ENCODE results near the gene MRPL2.
A peak's percentile ranks its signal among the peaks of the same experiment; 100 is the strongest.

The MRPL2 gene

DNA sequence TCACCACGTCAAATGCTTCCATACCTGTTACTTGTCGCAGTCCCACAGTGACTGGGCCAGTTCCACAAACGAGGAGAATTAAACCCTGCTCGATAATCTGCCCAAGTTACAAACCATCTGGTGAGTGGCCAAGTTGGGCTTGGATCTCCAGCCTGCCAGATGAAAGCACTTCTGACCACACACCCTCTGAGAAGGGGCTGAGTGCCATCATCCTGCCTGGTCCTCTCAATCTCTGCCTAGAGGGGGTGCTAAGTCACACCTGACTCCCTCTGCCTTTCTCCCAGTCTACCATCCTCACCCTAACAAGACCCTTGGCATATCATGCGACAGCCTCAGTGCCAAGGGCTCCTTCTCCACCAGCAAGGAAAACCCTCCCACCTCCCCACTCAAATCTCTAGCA, 22.0 kb downstream of the MRPL2 start:
- TF ChIP-seq, protein P1, sequence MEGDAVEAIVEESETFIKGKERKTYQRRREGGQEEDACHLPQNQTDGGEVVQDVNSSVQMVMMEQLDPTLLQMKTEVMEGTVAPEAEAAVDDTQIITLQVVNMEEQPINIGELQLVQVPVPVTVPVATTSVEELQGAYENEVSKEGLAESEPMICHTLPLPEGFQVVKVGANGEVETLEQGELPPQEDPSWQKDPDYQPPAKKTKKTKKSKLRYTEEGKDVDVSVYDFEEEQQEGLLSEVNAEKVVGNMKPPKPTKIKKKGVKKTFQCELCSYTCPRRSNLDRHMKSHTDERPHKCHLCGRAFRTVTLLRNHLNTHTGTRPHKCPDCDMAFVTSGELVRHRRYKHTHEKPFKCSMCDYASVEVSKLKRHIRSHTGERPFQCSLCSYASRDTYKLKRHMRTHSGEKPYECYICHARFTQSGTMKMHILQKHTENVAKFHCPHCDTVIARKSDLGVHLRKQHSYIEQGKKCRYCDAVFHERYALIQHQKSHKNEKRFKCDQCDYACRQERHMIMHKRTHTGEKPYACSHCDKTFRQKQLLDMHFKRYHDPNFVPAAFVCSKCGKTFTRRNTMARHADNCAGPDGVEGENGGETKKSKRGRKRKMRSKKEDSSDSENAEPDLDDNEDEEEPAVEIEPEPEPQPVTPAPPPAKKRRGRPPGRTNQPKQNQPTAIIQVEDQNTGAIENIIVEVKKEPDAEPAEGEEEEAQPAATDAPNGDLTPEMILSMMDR (IDR thresholded peaks at IDR 0.05), result no peak
- TF ChIP-seq ZFX (IDR thresholded peaks at IDR 0.05; ENCODE audit: borderline replicate concordance), result no peak
- no peak overlapping the region for H3K27ac ChIP-seq

DNA sequence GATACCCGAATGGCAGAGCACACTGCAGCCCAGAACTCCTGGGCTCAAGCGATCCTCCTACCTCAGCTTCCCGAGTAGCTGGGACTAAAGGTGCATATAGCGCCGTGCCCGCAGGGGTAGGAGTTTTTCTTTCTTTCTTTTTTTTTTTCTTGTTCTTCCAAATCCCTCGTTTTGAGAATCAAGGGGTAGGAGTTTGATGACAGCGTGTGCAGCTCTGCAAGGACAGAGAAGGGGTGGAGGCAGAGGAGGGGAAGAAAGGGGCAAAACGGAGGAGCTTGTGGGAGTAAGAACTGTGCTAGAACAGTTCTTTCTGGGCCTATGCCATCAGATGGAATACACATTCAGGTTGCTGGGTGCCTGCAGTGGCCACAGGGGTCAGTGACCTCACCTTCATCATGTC, 22.5 kb downstream of the MRPL2 start:
- no peak overlapping the region for H3K27ac ChIP-seq
- no peak for TF ChIP-seq ZFX (IDR thresholded peaks at IDR 0.05; ENCODE audit: borderline replicate concordance)
- TF ChIP-seq, protein P1 (IDR thresholded peaks at IDR 0.05), result no peak

DNA sequence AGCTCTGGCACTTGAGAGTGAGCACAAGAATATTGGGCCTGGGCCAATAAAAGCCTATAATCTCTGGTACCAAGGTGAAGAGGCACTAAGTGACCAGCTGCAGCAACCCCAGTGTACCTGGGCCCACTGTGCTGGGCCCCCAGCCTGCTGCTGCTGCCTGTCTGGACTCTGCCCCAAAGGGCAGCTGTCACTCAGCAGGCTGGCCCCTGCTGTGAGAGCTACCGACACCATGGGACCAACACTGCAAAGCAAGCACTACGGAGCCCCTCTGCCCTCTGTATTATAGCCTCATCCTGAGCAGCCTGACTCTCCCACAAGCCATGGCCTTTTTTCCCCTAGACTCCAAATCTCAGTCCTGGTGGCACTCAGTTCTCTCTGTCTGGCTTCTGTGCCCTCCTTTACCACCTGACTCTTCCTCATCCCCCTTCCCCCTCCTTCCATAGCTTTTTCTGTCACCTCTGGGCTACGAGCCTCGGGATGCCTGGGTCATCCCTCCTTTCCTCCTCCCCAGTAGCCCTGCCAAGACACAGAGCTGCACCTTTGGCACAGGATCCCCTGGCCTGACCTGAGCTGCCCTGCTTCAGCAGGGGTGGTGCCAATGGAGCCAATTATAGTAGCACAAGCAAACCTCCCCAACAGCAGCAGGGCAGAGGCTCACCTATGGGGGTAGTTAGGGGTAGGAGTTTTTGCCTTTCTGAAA, 23.6 kb downstream of the MRPL2 start:
- H3K27ac ChIP-seq, result no peak overlapping the region
- TF ChIP-seq, protein P1 (IDR thresholded peaks at IDR 0.05), result no peak
- TF ChIP-seq ZFX (IDR thresholded peaks at IDR 0.05; ENCODE audit: borderline replicate concordance), result no peak

DNA sequence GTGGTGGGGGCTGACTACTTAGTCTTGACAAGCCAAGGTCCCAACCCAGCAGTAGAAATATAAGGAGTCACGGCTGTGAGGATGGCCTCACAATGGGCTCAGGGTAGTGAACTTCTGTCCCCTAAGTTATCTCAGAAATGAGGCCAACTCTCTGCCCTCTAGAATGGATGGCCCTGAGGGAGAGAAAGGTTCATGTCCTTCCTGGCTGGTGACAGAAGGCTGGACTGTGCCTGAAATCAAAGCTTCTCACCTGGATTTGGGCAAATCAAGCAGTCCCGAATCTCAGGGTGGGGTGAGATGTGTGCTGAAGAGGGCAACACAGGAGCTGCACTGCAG, 25.1 kb downstream of the MRPL2 start:
- no peak for TF ChIP-seq ZFX (IDR thresholded peaks at IDR 0.05; ENCODE audit: borderline replicate concordance)
- TF ChIP-seq, protein P1 (IDR thresholded peaks at IDR 0.05), result no peak
- no peak overlapping the region for H3K27ac ChIP-seq

DNA sequence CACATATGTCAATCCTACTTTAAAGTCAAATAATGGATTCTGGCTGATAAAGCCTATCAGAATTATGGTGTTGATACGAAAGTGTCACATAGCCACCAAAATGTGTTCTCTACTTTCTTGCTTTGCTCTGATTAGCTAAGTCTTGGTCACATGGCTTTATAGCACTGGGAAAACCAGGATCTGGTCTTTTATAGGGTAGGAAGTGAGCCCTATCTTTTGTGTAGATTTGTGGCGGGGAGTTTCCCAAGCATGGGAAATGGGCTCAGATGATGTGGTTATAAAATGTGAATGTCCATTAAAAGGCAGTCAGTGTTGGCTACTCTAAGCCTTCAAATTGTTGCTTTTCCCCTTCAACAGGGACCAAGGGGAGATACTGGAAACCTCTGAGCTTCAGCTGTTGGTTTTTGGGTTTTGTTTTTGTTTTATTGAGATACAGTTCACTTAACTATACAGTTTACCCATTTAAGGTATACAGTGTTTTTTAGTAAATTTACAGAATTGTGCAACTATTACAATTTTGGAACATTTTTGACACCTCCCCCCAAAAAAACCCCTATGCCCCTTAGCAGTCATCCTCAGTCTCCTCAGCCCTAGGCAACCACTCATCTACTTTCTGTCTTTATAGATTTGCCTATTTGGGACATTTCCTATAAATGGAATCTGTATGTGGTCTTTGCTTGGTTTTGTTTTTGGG, 25.6 kb downstream of the MRPL2 start:
- no peak overlapping the region for H3K27ac ChIP-seq
- no peak for TF ChIP-seq ZFX (IDR thresholded peaks at IDR 0.05; ENCODE audit: borderline replicate concordance)
- TF ChIP-seq, protein P1 (IDR thresholded peaks at IDR 0.05), result no peak

DNA sequence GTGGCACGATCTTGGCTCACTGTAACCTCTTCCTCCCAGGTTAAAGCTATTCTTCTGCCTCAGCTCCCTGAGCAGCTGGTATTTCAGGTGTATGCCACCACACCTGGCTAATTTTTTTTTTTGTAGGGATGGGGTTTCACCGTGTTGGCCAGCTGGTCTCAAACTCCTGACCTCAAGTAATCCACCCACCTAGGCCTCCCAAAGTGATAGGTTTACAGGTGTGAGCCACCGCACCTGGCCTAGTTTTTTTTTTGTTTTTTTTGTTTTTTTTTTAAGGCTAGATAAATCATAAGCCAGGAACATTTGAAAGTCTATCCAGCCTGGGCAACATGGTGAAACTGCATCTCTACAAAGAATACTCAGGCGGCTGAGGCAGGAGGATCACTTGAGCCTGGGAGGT, 26.9 kb downstream of the MRPL2 start:
- TF ChIP-seq, protein P1 (IDR thresholded peaks at IDR 0.05), result no peak
- TF ChIP-seq ZFX (IDR thresholded peaks at IDR 0.05; ENCODE audit: borderline replicate concordance), result no peak

DNA sequence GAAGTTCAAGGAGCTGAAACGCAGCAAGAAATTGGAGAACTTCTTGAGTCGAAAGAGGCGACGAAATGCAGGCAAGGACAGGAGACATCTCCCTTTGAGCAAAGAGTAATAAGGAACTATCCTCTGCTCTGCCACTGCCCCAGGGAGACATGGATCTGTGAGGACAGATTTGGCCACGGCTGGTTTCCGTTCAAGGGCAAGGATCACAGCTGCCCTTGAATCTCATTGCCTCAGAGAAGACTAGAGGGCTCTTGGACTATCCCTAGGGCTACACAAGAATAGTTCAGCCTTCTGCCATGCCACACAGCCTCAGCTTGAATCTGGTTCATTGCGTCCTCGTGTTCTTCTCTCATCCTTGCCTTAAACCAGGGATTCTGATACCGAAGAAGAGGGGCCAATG, 30.1 kb downstream of the MRPL2 start:
- no peak overlapping the region for H3K27ac ChIP-seq
- TF ChIP-seq, protein P1 (IDR thresholded peaks at IDR 0.05), result no peak
- TF ChIP-seq ZFX (IDR thresholded peaks at IDR 0.05; ENCODE audit: borderline replicate concordance), result no peak

More for the DNA sequence above, 26.9 kb downstream of the MRPL2 start:
- H3K27ac ChIP-seq, result 0 out of 2 replicates have a peak overlapping the region, but pooled peaks have one; percentile 12

All from 22Rv1 (cell line).